ENCODE data around the gene FAH. TPM values are rescaled to one million over a fixed set of nuclear protein-coding genes. Genes with fewer than 3 reads are reported as not detected.

The FAH gene
- polyA plus RNA-seq, 1 donor (not counting 4 experiments of a cell fraction or from before 2014, with no cell fraction given): 29.4 TPM

DNA sequence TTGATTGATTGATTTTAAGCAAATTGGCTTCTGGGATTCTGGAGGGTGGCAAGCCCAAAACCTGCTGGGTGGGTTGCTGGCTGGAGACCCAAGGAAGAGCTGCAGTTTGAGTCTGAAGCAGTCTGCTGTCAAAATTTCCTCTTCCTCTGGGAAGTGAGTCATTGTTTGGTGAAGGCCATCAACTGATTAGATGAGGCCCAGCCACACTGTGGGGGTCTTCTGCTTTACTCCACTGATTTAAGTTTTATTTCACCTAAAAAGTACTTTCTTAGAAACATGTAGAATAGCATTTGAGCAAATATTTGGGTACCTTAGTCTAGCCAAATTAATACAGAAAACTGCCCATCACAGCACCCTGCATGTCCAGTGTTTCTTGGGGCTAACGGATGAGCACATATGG lies 33.8 kb downstream of the FAH start:
- H3K79me2 ChIP-seq (ENCODE audit: control insufficient read depth, insufficient read depth, low read length): no peaks in the 10 kb centered on the region
- dilution Hi-C loops (cut with MboI; ENCODE audit: extremely low pct_ligation_motif_present, low sequenced_read_pairs): no loop called here
- no peaks in the 10 kb centered on the region for H4K20me1 ChIP-seq (ENCODE audit: control insufficient read depth, extremely low read depth, insufficient read depth, low read length)
- H3K9me1 ChIP-seq (ENCODE audit: control insufficient read depth, extremely low read depth, insufficient read depth, low read length): no peaks in the 10 kb centered on the region
- no peak overlapping the region for H3K27ac ChIP-seq (ENCODE audit: control insufficient read depth, insufficient read depth, low read length)
- H2AFZ ChIP-seq (ENCODE audit: control insufficient read depth, low read length): no peak overlapping the region
- H3K9ac ChIP-seq (ENCODE audit: control insufficient read depth, extremely low read depth, insufficient read depth, low read length): no peak overlapping the region
- no peak overlapping the region for H3K4me3 ChIP-seq (ENCODE audit: control insufficient read depth in 2 of 3, extremely low read depth in 1 of 3, insufficient read depth in 2 of 3, low read depth in 1 of 3, low read length in 3 of 3)
- TF ChIP-seq EZH2 (IDR thresholded peaks at IDR 0.05; ENCODE audit: low read length): no peak
- TF ChIP-seq, protein P1, sequence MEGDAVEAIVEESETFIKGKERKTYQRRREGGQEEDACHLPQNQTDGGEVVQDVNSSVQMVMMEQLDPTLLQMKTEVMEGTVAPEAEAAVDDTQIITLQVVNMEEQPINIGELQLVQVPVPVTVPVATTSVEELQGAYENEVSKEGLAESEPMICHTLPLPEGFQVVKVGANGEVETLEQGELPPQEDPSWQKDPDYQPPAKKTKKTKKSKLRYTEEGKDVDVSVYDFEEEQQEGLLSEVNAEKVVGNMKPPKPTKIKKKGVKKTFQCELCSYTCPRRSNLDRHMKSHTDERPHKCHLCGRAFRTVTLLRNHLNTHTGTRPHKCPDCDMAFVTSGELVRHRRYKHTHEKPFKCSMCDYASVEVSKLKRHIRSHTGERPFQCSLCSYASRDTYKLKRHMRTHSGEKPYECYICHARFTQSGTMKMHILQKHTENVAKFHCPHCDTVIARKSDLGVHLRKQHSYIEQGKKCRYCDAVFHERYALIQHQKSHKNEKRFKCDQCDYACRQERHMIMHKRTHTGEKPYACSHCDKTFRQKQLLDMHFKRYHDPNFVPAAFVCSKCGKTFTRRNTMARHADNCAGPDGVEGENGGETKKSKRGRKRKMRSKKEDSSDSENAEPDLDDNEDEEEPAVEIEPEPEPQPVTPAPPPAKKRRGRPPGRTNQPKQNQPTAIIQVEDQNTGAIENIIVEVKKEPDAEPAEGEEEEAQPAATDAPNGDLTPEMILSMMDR (optimal IDR thresholded peaks at IDR 0.05 in 1 of 3, IDR thresholded peaks at IDR 0.05 in 1 of 3, conservative IDR thresholded peaks at IDR 0.05 in 1 of 3; ENCODE audit: extremely low read depth in 1 of 3, insufficient read depth in 2 of 3, low read length in 3 of 3): no peak
- peaks cover 5 to 13% of the 10 kb centered on the region in 2 experiments for H3K36me3 ChIP-seq (ENCODE audit: control insufficient read depth in 2 of 2, extremely low read depth in 1 of 2, insufficient read depth in 2 of 2, low read length in 2 of 2)
- H3K4me1 ChIP-seq (ENCODE audit: control insufficient read depth, extremely low read depth, insufficient read depth, low read length): no peaks in the 10 kb centered on the region
- H3K9me3 ChIP-seq (ENCODE audit: control insufficient read depth, low read depth, low read length): no peaks in the 10 kb centered on the region
- FAIRE-seq: no peak
- H3K27me3 ChIP-seq (ENCODE audit: control insufficient read depth, extremely low read depth, insufficient read depth, low read length): no peaks in the 10 kb centered on the region
- H3K4me2 ChIP-seq (ENCODE audit: control insufficient read depth, extremely low read depth, insufficient read depth, low read depth, low read length): no peak overlapping the region
- no peak for DNase-seq (ENCODE audit: low read depth, low spot score)

DNA sequence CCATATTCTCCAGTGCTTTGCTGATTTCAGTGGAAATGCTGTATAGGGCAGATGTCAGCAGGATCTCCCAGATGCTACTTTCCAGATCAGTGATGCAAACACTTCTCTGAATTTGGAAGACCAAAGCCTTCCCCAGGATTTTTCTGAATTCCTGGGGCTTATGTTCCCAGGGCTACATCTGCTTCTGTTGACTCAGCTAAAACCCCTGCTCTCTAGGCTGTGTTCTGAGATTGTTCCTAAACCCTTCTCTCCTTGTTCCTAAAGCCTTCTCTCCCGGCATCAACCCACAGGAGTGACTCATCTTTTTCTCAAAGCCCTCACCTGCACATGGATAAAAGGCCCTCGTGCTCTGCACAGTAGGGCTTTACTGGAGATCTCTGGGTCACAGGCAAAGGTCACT lies 35.5 kb downstream of the FAH start:
- peaks cover 0 to 11% of the 10 kb centered on the region in 2 experiments for H3K36me3 ChIP-seq (ENCODE audit: control insufficient read depth in 2 of 2, extremely low read depth in 1 of 2, insufficient read depth in 2 of 2, low read length in 2 of 2)
- FAIRE-seq (no peak), DNase-seq (ENCODE audit: low read depth, low spot score) (no peak)
- H3K27me3 ChIP-seq (ENCODE audit: control insufficient read depth, extremely low read depth, insufficient read depth, low read length): no peaks in the 10 kb centered on the region
- H3K4me2 ChIP-seq (ENCODE audit: control insufficient read depth, extremely low read depth, insufficient read depth, low read depth, low read length): no peak overlapping the region
- no peaks in the 10 kb centered on the region for H3K4me1 ChIP-seq (ENCODE audit: control insufficient read depth, extremely low read depth, insufficient read depth, low read length)
- dilution Hi-C loops (cut with MboI; ENCODE audit: extremely low pct_ligation_motif_present, low sequenced_read_pairs): no loop called here
- H4K20me1 ChIP-seq (ENCODE audit: control insufficient read depth, extremely low read depth, insufficient read depth, low read length): no peaks in the 10 kb centered on the region
- no peaks in the 10 kb centered on the region for H3K79me2 ChIP-seq (ENCODE audit: control insufficient read depth, insufficient read depth, low read length)
- H3K27ac ChIP-seq (ENCODE audit: control insufficient read depth, insufficient read depth, low read length): no peak overlapping the region
- H3K9me3 ChIP-seq (ENCODE audit: control insufficient read depth, low read depth, low read length): no peaks in the 10 kb centered on the region
- TF ChIP-seq EZH2 (IDR thresholded peaks at IDR 0.05; ENCODE audit: low read length): no peak
- TF ChIP-seq, protein P1 (optimal IDR thresholded peaks at IDR 0.05 in 1 of 3, IDR thresholded peaks at IDR 0.05 in 1 of 3, conservative IDR thresholded peaks at IDR 0.05 in 1 of 3; ENCODE audit: extremely low read depth in 1 of 3, insufficient read depth in 2 of 3, low read length in 3 of 3): no peak
- no peak overlapping the region for H3K4me3 ChIP-seq (ENCODE audit: control insufficient read depth in 2 of 3, extremely low read depth in 1 of 3, insufficient read depth in 2 of 3, low read depth in 1 of 3, low read length in 3 of 3)
- H2AFZ ChIP-seq (ENCODE audit: control insufficient read depth, low read length): no peak overlapping the region
- no peak overlapping the region for H3K9ac ChIP-seq (ENCODE audit: control insufficient read depth, extremely low read depth, insufficient read depth, low read length)
- no peaks in the 10 kb centered on the region for H3K9me1 ChIP-seq (ENCODE audit: control insufficient read depth, extremely low read depth, insufficient read depth, low read length)

Measured in keratinocyte (primary cell).